Spleen (tissue), 11 donors: Measurements from ENCODE around the gene TACC2. TPM values are rescaled to one million over a fixed set of nuclear protein-coding genes. Genes with fewer than 3 reads are reported as not detected.

ENCODE experiments used
- DNase-seq: peaks from one replicate; pipeline ENCODE4 v3.0.0-alpha.2; 2020
- H3K27ac ChIP-seq, 8 donors: fragments of 200-600 bp; sonication (generic) in 7 of 8; 1 replicate in 4 of 8; 2 replicates in 4 of 8; pipeline versions ENCODE4 v1.5.0 to v1.8.0; 2016 to 2021; ENCODE audit warnings: inconsistent platforms in 4 of 8, mild to moderate bottlenecking in 4 of 8, moderate library complexity in 1 of 8
- H3K27me3 ChIP-seq, 7 donors: fragments of 200-600 bp; sonication (generic) in 6 of 7; replicated peaks in 1 of 7; 1 replicate in 4 of 7; 2 replicates in 3 of 7; pipeline versions ENCODE4 v1.5.0 to v1.8.0; 2016 to 2021; ENCODE audit warnings: inconsistent platforms in 3 of 7, mild to moderate bottlenecking in 1 of 7
- H3K36me3 ChIP-seq, 6 donors: fragments of 200-600 bp; sonication (generic) in 5 of 6; 1 replicate in 4 of 6; 2 replicates in 2 of 6; pipeline versions ENCODE4 v1.5.0 to v1.8.0; 2016 to 2021; ENCODE audit warnings: inconsistent platforms in 2 of 6
- H3K4me1 ChIP-seq, 6 donors: fragments of 200-600 bp; sonication (generic) in 5 of 6; 1 replicate in 3 of 6; 2 replicates in 3 of 6; pipeline versions ENCODE4 v1.5.0 to v1.8.0; 2016 to 2021; ENCODE audit warnings: inconsistent platforms in 3 of 6
- H3K4me3 ChIP-seq, 8 donors: fragments of 200-600 bp; sonication (generic) in 7 of 8; 1 replicate in 4 of 8; 2 replicates in 4 of 8; pipeline versions ENCODE4 v1.5.0 to v1.8.0; 2016 to 2021; ENCODE audit warnings: inconsistent platforms in 4 of 8, mild to moderate bottlenecking in 4 of 8, moderate library complexity in 2 of 8
- H3K9me3 ChIP-seq, 8 donors: fragments of 200-600 bp; sonication (generic) in 7 of 8; 1 replicate in 4 of 8; 2 replicates in 4 of 8; pipeline versions ENCODE4 v1.5.0 to v1.8.0; 2016 to 2021; ENCODE audit warnings: inconsistent platforms in 4 of 8
- CTCF ChIP-seq, 11 experiments: fragments of 200-600 bp in 7 of 11; fragments of 450-650 bp in 4 of 11; sonication (generic) in 4 of 11; IDR thresholded peaks in 8 of 11; conservative IDR thresholded peaks in 3 of 11; 1 replicate in 7 of 11; 2 replicates in 4 of 11; pipeline versions ENCODE4 v1.4.0 to v1.8.0; 2016 to 2021; ENCODE audit warnings: antibody characterized with exemption in 11 of 11, inconsistent platforms in 4 of 11, mild to moderate bottlenecking in 1 of 11
- POLR2A ChIP-seq, 3 donors: fragments of 450-650 bp; IDR thresholded peaks; one replicate each; pipeline ENCODE4 v1.5.1; 2017; ENCODE audit warnings: antibody characterized with exemption in 3 of 3, mild to moderate bottlenecking in 1 of 3
- POLR2AphosphoS5 ChIP-seq, 3 donors: sonication (generic); formaldehyde crosslinking; IDR thresholded peaks; one replicate each; pipeline ENCODE4 v1.5.1; 2017; ENCODE audit warnings: antibody characterized with exemption in 3 of 3
- WGBS, 5 donors: extraction: QIAGEN DNeasy Blood & Tissue Kit in 3 of 5; methylation state at CpG; one replicate each; pipeline versions ENCODE4 v1.1.5 to v1.1.7; 2013 to 2018; 5-methylcytosine and 5-hydroxymethylcytosine counted together
- intact Hi-C: fragments of 100-400 bp; cut with DNase I; formaldehyde crosslinking; loops from one replicate; pipeline ENCODE4 v1.15.0; 2023; ENCODE audit warnings: low total_unique reads
- polyA plus RNA-seq, 3 donors: library from polyadenylated mRNA; stranded (reverse); fragments of 200-250 nt; gene quantifications; one replicate each; pipeline ENCODE4 v1.2.1, GENCODE V29; 2013
- total RNA-seq, 7 donors: library from RNA; depleted of rRNA in 3 of 7; stranded (reverse); fragments of >200 nt in 3 of 7; fragmentation: NEBNext Ultra II Directional in 4 of 7; extraction: Animal tissue kit (Norgen Biotek cat#: 25700) in 4 of 7; gene quantifications; one replicate each; pipeline versions ENCODE4 v1.1.0 to v1.2.1, GENCODE V29; 2016 to 2021
- donor health status: healthy with polysubstance abuse.
- donor health status: DM: no; HTN: no; CAD: no; lungs with moderate emphysema.
- donor health status: DM: no; HTN: no; CAD: no.
- donor health status: Bipolar disorder and iron deficiency.
- donor health status: healthy.
- donor health status: DM: no; HTN: no; CAD: no.
- donor health status: DM: yes; HTN: yes; CAD: no.

The TACC2 gene
- total and polyA plus RNA-seq, 10 donors, result 2.4 to 13.9 (median 4.5) TPM

DNA sequence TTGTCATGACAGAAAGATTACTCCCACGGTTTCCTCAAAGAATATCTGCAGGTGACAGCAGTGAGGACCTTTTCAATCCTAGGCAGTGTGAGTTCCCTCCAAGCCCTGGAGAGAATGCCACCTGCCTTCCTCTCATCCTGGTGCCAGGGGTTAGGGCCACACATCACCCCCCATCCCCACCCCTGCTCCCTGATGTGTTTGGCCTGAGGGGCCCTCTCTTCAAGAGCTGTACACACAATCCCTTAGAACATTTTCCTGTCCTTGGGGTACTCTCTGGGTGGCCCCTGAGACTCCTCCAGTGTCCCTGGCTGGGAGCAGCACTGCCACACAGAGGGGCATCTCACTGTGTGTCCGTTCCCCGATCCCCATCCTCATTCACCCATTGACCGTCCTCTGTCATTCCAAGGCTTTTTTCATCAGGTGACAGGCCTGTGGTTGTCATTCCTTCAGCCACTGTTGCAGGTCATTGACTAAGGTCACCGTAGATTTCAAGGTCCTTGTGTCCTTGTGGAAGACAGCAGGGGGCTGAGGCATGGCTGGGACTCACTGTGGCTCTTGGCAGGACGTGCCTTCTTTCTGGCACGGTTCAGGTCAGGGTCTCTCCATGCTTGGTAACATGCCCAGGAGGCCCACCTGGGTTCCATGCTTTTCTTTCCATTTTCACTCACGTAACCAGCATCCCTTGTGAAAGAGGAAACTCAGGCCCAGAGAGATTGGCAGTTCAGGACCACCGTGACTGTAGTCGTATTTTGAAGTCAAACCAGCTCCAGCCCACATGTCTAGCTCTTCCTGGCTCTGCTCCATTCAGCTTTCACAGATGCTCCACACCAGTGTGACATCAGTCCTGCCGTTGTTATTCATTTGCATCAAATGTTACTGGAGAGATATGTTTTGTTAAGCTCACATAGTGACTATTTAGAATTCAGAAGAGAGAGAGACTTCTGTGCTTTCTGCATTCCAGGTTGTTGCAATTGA is 255.3 kb downstream of the TACC2 start:
- Histone ChIP-seq H3K4me3 (no peak overlapping the region), H3K27me3 (no peaks in the 10 kb centered on the region), H3K9me3 (no peaks in the 10 kb centered on the region), H3K4me1 (no peaks in the 10 kb centered on the region), H3K27ac (no peak overlapping the region), H3K36me3 (peaks cover 0 to 13% (median 0%) of the 10 kb centered on the region in 6 donors)
- TF ChIP-seq CTCF (IDR thresholded peaks at IDR 0.05 in 8 of 11, conservative IDR thresholded peaks at IDR 0.05 in 3 of 11), result no peak
- no peak for TF ChIP-seq POLR2A (IDR thresholded peaks at IDR 0.05)
- no peak for TF ChIP-seq POLR2AphosphoS5 (IDR thresholded peaks at IDR 0.05)
- peak; percentile 30 for DNase-seq
- WGBS, 5 donors, result 74 to 77% (median 77%) methylated on average over 11 of the region's 11 CpGs
- intact Hi-C loops, result no loop called here

DNA sequence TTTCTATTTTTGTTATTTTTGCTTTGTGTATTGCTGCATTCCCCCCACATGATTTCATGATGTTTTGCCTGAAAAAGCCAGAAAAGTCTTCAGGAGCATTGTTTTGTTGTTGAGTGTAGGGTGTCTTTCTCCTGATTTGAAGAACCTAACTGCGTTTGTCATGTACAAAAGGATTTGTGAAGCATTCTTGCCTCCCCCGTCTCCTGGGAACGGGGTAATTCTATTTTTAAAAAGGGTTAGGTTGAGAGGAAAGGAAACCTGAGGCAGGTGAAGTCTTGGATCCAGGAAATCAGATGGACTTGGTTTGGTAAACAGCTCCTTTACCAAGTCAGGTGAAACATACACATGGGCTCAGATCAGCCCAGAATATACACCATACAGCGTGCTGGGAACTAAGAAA is 256.2 kb downstream of the TACC2 start:
- no peaks in the 10 kb centered on the region for H3K4me1 ChIP-seq
- H3K36me3 ChIP-seq, result peaks cover 0 to 21% (median 0%) of the 10 kb centered on the region in 6 donors
- no peak overlapping the region for H3K27ac ChIP-seq
- H3K9me3 ChIP-seq, result no peaks in the 10 kb centered on the region
- 69 to 84% (median 80%) methylated on average over 4 of the region's 4 CpGs for WGBS, 5 donors
- no peak for DNase-seq
- no peak overlapping the region for H3K4me3 ChIP-seq
- intact Hi-C loops, result no loop called here
- TF ChIP-seq CTCF (IDR thresholded peaks at IDR 0.05 in 8 of 11, conservative IDR thresholded peaks at IDR 0.05 in 3 of 11) (no peak), POLR2AphosphoS5 (IDR thresholded peaks at IDR 0.05) (no peak), POLR2A (IDR thresholded peaks at IDR 0.05) (no peak)
- H3K27me3 ChIP-seq, result no peaks in the 10 kb centered on the region

DNA sequence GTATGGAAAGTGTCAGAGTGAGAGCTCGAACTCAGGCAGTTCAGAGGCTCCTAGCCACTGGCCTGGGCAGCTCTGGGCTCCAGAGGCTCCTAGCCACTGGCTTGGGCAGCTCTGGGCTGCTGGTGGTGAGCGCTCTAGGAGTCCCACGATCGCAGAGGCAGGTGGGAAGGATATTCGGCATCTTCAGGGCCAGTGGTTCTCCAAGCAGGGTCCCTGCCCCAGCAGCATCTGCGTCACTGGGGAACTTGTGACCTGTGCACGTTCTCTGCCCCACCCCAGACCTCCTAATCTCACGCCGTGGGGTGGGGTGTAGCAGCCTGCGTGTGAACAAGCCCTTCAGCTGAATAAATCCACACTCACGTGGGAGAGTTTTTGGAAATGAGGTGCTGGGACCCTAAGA is 256.9 kb downstream of the TACC2 start:
- WGBS, 5 donors, result 82 to 89% (median 83%) methylated on average over 11 of the region's 11 CpGs
- H3K36me3 ChIP-seq, result peaks cover 0 to 24% (median 0%) of the 10 kb centered on the region in 6 donors
- no peak overlapping the region for H3K27ac ChIP-seq
- peak; percentile 54 for DNase-seq
- intact Hi-C loops, result no loop called here
- TF ChIP-seq POLR2A (IDR thresholded peaks at IDR 0.05), result no peak
- no peak for TF ChIP-seq POLR2AphosphoS5 (IDR thresholded peaks at IDR 0.05)
- no peak for TF ChIP-seq CTCF (IDR thresholded peaks at IDR 0.05 in 8 of 11, conservative IDR thresholded peaks at IDR 0.05 in 3 of 11)
- no peaks in the 10 kb centered on the region for H3K27me3 ChIP-seq
- H3K4me1 ChIP-seq, result no peaks in the 10 kb centered on the region
- no peaks in the 10 kb centered on the region for H3K9me3 ChIP-seq
- H3K4me3 ChIP-seq, result no peak overlapping the region

DNA sequence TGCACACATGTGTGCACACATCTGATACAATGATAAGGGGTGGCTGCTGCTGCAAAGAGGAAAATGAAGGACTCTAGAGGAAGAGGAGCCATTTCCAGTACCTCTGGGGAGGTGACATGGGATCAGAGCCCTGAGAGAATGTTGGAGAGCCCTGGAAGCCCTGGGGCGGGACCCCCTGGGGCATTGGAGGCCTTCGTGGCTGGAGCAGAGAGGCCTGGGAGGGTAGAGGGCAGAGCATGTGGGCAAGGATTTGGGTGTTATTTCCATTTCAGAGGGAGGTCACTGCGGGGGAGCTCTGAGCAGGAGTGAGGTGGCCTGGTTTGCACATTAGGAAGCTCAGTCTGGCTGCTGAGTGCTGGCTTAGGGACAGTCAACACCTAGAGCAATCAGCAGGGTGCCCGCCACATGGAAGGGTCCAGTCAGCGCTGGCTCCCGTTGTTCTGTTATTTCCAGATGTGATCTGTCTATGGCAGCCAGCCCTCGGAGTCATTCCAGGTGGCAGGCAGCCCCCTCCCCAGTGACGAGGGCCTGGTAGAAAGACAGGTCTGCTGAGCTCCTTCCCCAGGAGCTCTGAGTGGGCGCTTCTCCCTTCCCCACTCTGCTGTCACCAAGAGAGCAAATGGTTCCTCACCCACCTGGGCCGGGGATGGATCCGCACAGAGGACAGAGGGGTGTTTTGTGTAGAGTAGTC is 258.0 kb downstream of the TACC2 start:
- Histone ChIP-seq H3K4me3 (no peak overlapping the region), H3K36me3 (peaks cover 0 to 20% (median 0%) of the 10 kb centered on the region in 6 donors)
- DNase-seq, result peak; percentile 58

More for the DNA sequence above, 258.0 kb downstream of the TACC2 start:
- no peaks in the 10 kb centered on the region for H3K4me1 ChIP-seq
- 84 to 90% (median 87%) methylated on average over 11 of the region's 11 CpGs for WGBS, 5 donors
- H3K27me3 ChIP-seq, result no peaks in the 10 kb centered on the region
- no peak overlapping the region for H3K27ac ChIP-seq
- intact Hi-C loops, result no loop called here
- no peak for TF ChIP-seq POLR2AphosphoS5 (IDR thresholded peaks at IDR 0.05)
- no peak for TF ChIP-seq CTCF (IDR thresholded peaks at IDR 0.05 in 8 of 11, conservative IDR thresholded peaks at IDR 0.05 in 3 of 11)
- no peak for TF ChIP-seq POLR2A (IDR thresholded peaks at IDR 0.05)
- no peaks in the 10 kb centered on the region for H3K9me3 ChIP-seq
